Nucleus accumbens (tissue), 56 donors: ENCODE data around the gene SLC27A6.
"Not testable (repeated sequence)": the region's sequence is repeated elsewhere in the genome, so short reads cannot be mapped to it uniquely, and the experiment has no call there.

Experiments used
- DNase-seq, 56 donors: peaks; one replicate each; lab custom pipeline; 2025; lab: John Stamatoyannopoulos, UW

The SLC27A6 gene

GRCh38 chr5:128988476-128988875 lies 23.2 kb downstream of the SLC27A6 start:
- DNase-seq = no peak

GRCh38 chr5:129001841-129002526 lies 36.7 kb downstream of the SLC27A6 start:
- DNase-seq = no peak

GRCh38 chr5:129002527-129002842 lies 37.2 kb downstream of the SLC27A6 start:
- DNase-seq = no peak

- no peak for DNase-seq
These were observed 37.9 kb downstream of the SLC27A6 start for GRCh38 chr5:129003232-129003631.

- DNase-seq = no peak
These were observed 48.9 kb downstream of the SLC27A6 start for GRCh38 chr5:129014185-129014584.

GRCh38 chr5:129018837-129019236 lies 53.5 kb downstream of the SLC27A6 start:
- no peak for DNase-seq

GRCh38 chr5:129019401-129019908 lies 54.2 kb downstream of the SLC27A6 start:
- DNase-seq = no peak

- DNase-seq = no peak
These were observed 55.4 kb downstream of the SLC27A6 start for GRCh38 chr5:129020683-129021082.

- DNase-seq = no peak
These were observed 56.5 kb downstream of the SLC27A6 start for GRCh38 chr5:129021744-129022143.

- DNase-seq = no peak
These were observed 57.3 kb downstream of the SLC27A6 start for GRCh38 chr5:129022599-129022998.

- no peak for DNase-seq
These were observed 62.0 kb downstream of the SLC27A6 start for GRCh38 chr5:129027260-129027659.

GRCh38 chr5:129031886-129032683 lies 66.8 kb downstream of the SLC27A6 start:
- no peak for DNase-seq

- DNase-seq = not testable (repeated sequence)
These were observed 71.0 kb downstream of the SLC27A6 start for GRCh38 chr5:129036257-129036656.

- DNase-seq = no peak
These were observed 76.1 kb downstream of the SLC27A6 start for GRCh38 chr5:129041196-129041881.

- DNase-seq = no peak
These were observed 77.0 kb downstream of the SLC27A6 start for GRCh38 chr5:129042306-129042705.

- DNase-seq = no peak
These were observed 78.6 kb downstream of the SLC27A6 start for GRCh38 chr5:129043894-129044293.

- DNase-seq = no peak
These were observed 80.9 kb downstream of the SLC27A6 start for GRCh38 chr5:129046151-129046550.

- DNase-seq = no peak
These were observed 83.2 kb downstream of the SLC27A6 start for GRCh38 chr5:129048509-129048908.

GRCh38 chr5:129049126-129049799 lies 84.0 kb downstream of the SLC27A6 start:
- no peak for DNase-seq

- DNase-seq = no peak
These were observed 86.0 kb downstream of the SLC27A6 start for GRCh38 chr5:129051283-129051682.

- no peak for DNase-seq
These were observed 88.2 kb downstream of the SLC27A6 start for GRCh38 chr5:129053438-129053837.
